B cell (primary cell): Measurements from ENCODE around the gene UQCRH. TPM values are rescaled to one million over a fixed set of nuclear protein-coding genes. Genes with fewer than 3 reads are reported as not detected.

Source experiments
- ATAC-seq: fragments of 200-7000 bp; cut with Tn5 transposase; one replicate; pipeline ENCODE4 v1.10.0; 2021; ENCODE audit warnings: low read depth, mild to moderate bottlenecking, moderate number of reproducible peaks, moderate library complexity
- CTCF ChIA-PET: fragments of 350-600 bp; sonication (Branson Sonifier 250); formaldehyde crosslinking; loops from one replicate; lab custom pipeline; 2021; ENCODE audit warnings: antibody characterized with exemption, inconsistent platforms; lab: Charles Lee
- POLR2A ChIA-PET: fragments of 350-600 bp; sonication (Branson Sonifier 250); formaldehyde crosslinking; loops from one replicate; lab custom pipeline; 2021; ENCODE audit warnings: antibody characterized with exemption; lab: Charles Lee
- DNase-seq: peaks from one replicate; pipeline ENCODE4 v3.0.0; 2013
- H2AFZ ChIP-seq: 2 replicates; pipeline ENCODE4 v1.6.1; 2012; ENCODE audit warnings: mild to moderate bottlenecking, low read depth, low read length; ENCODE audit not compliant: insufficient read depth, poor library complexity, severe bottlenecking
- H3K27ac ChIP-seq, 2 donors: 1 replicate in 1 of 2; 2 replicates in 1 of 2; pipeline ENCODE4 v1.5.1; 2012 to 2013; ENCODE audit warnings: low read length in 2 of 2, mild to moderate bottlenecking in 2 of 2, moderate library complexity in 1 of 2
- H3K27me3 ChIP-seq, 4 experiments: fragments of 200-600 bp in 1 of 4; sonication (generic) in 1 of 4; replicated peaks in 1 of 4; 1 replicate in 2 of 4; 2 replicates in 2 of 4; pipeline versions ENCODE4 v1.6.1 to v1.7.0; 2013 to 2016; ENCODE audit warnings: low read length in 3 of 4, mild to moderate bottlenecking in 2 of 4, mixed read lengths in 1 of 4, moderate library complexity in 1 of 4; ENCODE audit not compliant: insufficient read depth in 4 of 4, control insufficient read depth in 3 of 4; ENCODE audit errors: control extremely low read depth in 1 of 4
- H3K36me3 ChIP-seq, 2 experiments: replicated peaks in 1 of 2; 1 replicate in 1 of 2; 2 replicates in 1 of 2; pipeline versions ENCODE4 v1.6.1 to v1.7.1; 2013; ENCODE audit warnings: low read length in 1 of 2; ENCODE audit not compliant: insufficient read depth in 2 of 2, control insufficient read depth in 1 of 2; ENCODE audit errors: control extremely low read depth in 1 of 2, extremely low read depth in 1 of 2
- H3K4me1 ChIP-seq, 2 donors: fragments of 200-600 bp in 1 of 2; sonication (generic) in 1 of 2; 1 replicate in 1 of 2; 2 replicates in 1 of 2; pipeline versions ENCODE4 v1.5.1 to v1.6.1; 2013 to 2017; ENCODE audit warnings: low read length in 2 of 2; ENCODE audit not compliant: control insufficient read depth in 2 of 2, insufficient read depth in 2 of 2
- H3K4me2 ChIP-seq: replicated peaks from 2 replicates; pipeline ENCODE3; 2012; ENCODE audit warnings: mild to moderate bottlenecking, low read depth, low read length; ENCODE audit not compliant: poor library complexity, severe bottlenecking
- H3K4me3 ChIP-seq, 5 experiments: fragments of 200-600 bp in 1 of 5; sonication (generic) in 1 of 5; 1 replicate in 3 of 5; 2 replicates in 2 of 5; pipeline versions ENCODE4 v1.5.1 to v1.7.0; 2011 to 2016; ENCODE audit warnings: low read length in 4 of 5, mild to moderate bottlenecking in 4 of 5, low read depth in 2 of 5, control low read depth in 1 of 5, moderate library complexity in 1 of 5; ENCODE audit not compliant: insufficient read depth in 1 of 5; ENCODE audit errors: control extremely low read depth in 1 of 5, extremely low read depth in 1 of 5
- H3K79me2 ChIP-seq: fragments of 200-600 bp; sonication (generic); one replicate; pipeline ENCODE4 v1.6.0; 2016; ENCODE audit warnings: low read length; ENCODE audit not compliant: control insufficient read depth, insufficient read depth
- H3K9ac ChIP-seq: fragments of 200-600 bp; sonication (generic); 2 replicates; pipeline ENCODE4 v1.6.1; 2017; ENCODE audit warnings: mild to moderate bottlenecking, low read length, moderate library complexity
- H3K9me3 ChIP-seq, 3 donors: one replicate each; pipeline versions ENCODE4 v1.6.1 to v1.7.1; 2013; ENCODE audit warnings: low read length in 2 of 3; ENCODE audit not compliant: control insufficient read depth in 2 of 3, insufficient read depth in 1 of 3; ENCODE audit errors: control extremely low read depth in 1 of 3
- H4K20me1 ChIP-seq: 2 replicates; pipeline ENCODE4 v1.6.0; 2012; ENCODE audit warnings: mild to moderate bottlenecking, low read length; ENCODE audit not compliant: insufficient read depth, control insufficient read depth, poor library complexity, severe bottlenecking
- H3K27ac Mint-ChIP-seq: one replicate; pipeline ENCODE4 v1.8.0; 2021; ENCODE audit warnings: mixed read lengths
- H3K27me3 Mint-ChIP-seq: one replicate; pipeline ENCODE4 v1.8.0; 2021; ENCODE audit warnings: mixed read lengths
- H3K4me1 Mint-ChIP-seq: one replicate; pipeline ENCODE4 v1.8.0; 2021; ENCODE audit warnings: mixed read lengths
- H3K4me3 Mint-ChIP-seq: one replicate; pipeline ENCODE4 v1.8.0; 2021; ENCODE audit warnings: mixed read lengths
- H3K9me3 Mint-ChIP-seq: one replicate; pipeline ENCODE4 v1.8.0; 2022; ENCODE audit warnings: mixed read lengths; ENCODE audit not compliant: insufficient read depth
- EZH2 ChIP-seq: IDR thresholded peaks from 2 replicates; pipeline ENCODE4 v1.6.1; 2012; ENCODE audit warnings: borderline replicate concordance, low read depth, mild to moderate bottlenecking, moderate library complexity, low read length; ENCODE audit not compliant: insufficient read depth, poor library complexity, severe bottlenecking
- WGBS: methylation state at CpG from one replicate; pipeline ENCODE4 v1.1.5; 2013; ENCODE audit warnings: missing lambda C conversion rate; ENCODE audit not compliant: insufficient coverage; 5-methylcytosine and 5-hydroxymethylcytosine counted together
- intact Hi-C: fragments of 100-400 bp; cut with micrococcal nuclease; formaldehyde crosslinking; loops from one replicate; pipeline ENCODE4 v1.10.0; 2022
- polyA plus RNA-seq: library from polyadenylated mRNA; depleted of rRNA; stranded (reverse); fragments of >200 nt; gene quantifications from 2 replicates; pipeline ENCODE4 v1.2.3, GENCODE V29; 2012
- total RNA-seq, 2 donors: library from RNA; stranded (reverse); fragments of 120-200 nt in 1 of 2; gene quantifications; 1 replicate in 1 of 2; 2 replicates in 1 of 2; pipeline versions ENCODE4 v1.2.3 to v1.2.4, GENCODE V29; 2013 to 2022
- TF ChIP-seq, protein P1 (sequence below): fragments of 200-600 bp; IDR thresholded peaks from one replicate; pipeline ENCODE4 v1.8.0; 2022; ENCODE audit warnings: antibody characterized with exemption, mild to moderate bottlenecking

UQCRH gene
- total and polyA plus RNA-seq, 2 donors (not counting 1 experiment from before 2014, with no cell fraction given): 146 to 310 TPM

GRCh38 chr1:46343351-46343695, 39.8 kb downstream of the UQCRH start:
- no peak overlapping the region for H3K27ac Mint-ChIP-seq
- WGBS: 96% methylated on average over 4 of the region's 4 CpGs
- H3K4me1 Mint-ChIP-seq: peaks cover 36% of the 10 kb centered on the region

DNA sequence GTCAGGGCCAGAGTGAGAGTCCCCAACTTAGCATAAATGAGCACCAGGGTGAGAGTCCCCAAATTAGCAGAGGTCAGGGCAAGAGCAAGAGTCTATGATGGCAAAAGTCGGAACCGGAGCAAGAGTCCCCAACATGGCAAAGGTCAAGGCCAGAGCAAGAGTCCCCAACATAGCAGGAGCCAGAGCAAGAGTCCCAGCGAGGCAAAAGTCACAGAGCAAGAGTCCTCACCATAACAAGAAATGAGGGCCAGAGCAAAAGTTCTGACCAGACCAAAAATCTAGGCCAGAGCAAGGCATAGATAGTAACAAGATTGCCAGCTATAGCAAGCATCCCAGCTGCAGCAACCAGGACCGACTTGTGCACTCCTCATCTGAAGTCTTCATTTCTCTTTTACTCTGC, 40.2 kb downstream of the UQCRH start:
- POLR2A ChIA-PET: no interaction called here
- peaks cover 10 to 21% of the 10 kb centered on the region in 2 donors for H3K4me1 ChIP-seq
- Mint-ChIP-seq H3K9me3 (no peaks in the 10 kb centered on the region), H3K27ac (peak overlapping the region; percentile 18), H3K4me3 (no peak overlapping the region), H3K4me1 (peaks cover 36% of the 10 kb centered on the region), H3K27me3 (no peaks in the 10 kb centered on the region)
- no peak for TF ChIP-seq EZH2
- TF ChIP-seq, protein P1, sequence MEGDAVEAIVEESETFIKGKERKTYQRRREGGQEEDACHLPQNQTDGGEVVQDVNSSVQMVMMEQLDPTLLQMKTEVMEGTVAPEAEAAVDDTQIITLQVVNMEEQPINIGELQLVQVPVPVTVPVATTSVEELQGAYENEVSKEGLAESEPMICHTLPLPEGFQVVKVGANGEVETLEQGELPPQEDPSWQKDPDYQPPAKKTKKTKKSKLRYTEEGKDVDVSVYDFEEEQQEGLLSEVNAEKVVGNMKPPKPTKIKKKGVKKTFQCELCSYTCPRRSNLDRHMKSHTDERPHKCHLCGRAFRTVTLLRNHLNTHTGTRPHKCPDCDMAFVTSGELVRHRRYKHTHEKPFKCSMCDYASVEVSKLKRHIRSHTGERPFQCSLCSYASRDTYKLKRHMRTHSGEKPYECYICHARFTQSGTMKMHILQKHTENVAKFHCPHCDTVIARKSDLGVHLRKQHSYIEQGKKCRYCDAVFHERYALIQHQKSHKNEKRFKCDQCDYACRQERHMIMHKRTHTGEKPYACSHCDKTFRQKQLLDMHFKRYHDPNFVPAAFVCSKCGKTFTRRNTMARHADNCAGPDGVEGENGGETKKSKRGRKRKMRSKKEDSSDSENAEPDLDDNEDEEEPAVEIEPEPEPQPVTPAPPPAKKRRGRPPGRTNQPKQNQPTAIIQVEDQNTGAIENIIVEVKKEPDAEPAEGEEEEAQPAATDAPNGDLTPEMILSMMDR: no peak
- DNase-seq: no peak
- no peaks in the 10 kb centered on the region for H4K20me1 ChIP-seq
- CTCF ChIA-PET: interaction anchor here (1.5 to 1.7 kb wide), 3 partner anchors 10 to 120 kb away, joined by 4 to 5 read pairs (median 4); no protein-coding TSS in a partner anchor
- peak overlapping the region in 1 of 2 donors; percentile 100 for H3K27ac ChIP-seq
- no peaks in the 10 kb centered on the region for H3K79me2 ChIP-seq
- ATAC-seq: no peak
- no peak overlapping the region for H3K4me3 ChIP-seq
- no peaks in the 10 kb centered on the region for H3K27me3 ChIP-seq
- no peak overlapping the region for H3K4me2 ChIP-seq
- WGBS: 96% methylated on average over 2 of the region's 4 CpGs
- H2AFZ ChIP-seq: no peak overlapping the region
- H3K9me3 ChIP-seq: peaks cover 0 to 4% (median 0%) of the 10 kb centered on the region in 3 donors
- intact Hi-C loops: no loop called here
- H3K9ac ChIP-seq: no peak overlapping the region
- peaks cover 2 to 51% of the 10 kb centered on the region in 2 experiments for H3K36me3 ChIP-seq

More at GRCh38 chr1:46343351-46343695, 39.8 kb downstream of the UQCRH start:
- Histone ChIP-seq H3K4me2 (no peak overlapping the region), H3K4me1 (peaks cover 10 to 21% of the 10 kb centered on the region in 2 donors), H4K20me1 (no peaks in the 10 kb centered on the region), H3K36me3 (peaks cover 2 to 51% of the 10 kb centered on the region in 2 experiments), H3K79me2 (no peaks in the 10 kb centered on the region), H3K9ac (no peak overlapping the region), H2AFZ (no peak overlapping the region), H3K9me3 (peaks cover 0 to 4% (median 0%) of the 10 kb centered on the region in 3 donors), H3K4me3 (no peak overlapping the region), H3K27me3 (no peaks in the 10 kb centered on the region), H3K27ac (peak overlapping the region in 1 of 2 donors; percentile 100)
- no peak for DNase-seq
- Mint-ChIP-seq H3K9me3 (no peaks in the 10 kb centered on the region), H3K4me3 (no peak overlapping the region), H3K27me3 (no peaks in the 10 kb centered on the region)
- ATAC-seq: no peak
- ChIA-PET POLR2A (no interaction called here), CTCF (interaction anchor here (1.5 to 1.7 kb wide), 4 partner anchors 10 to 120 kb away, joined by 4 to 6 read pairs (median 4); no protein-coding TSS in a partner anchor)
- TF ChIP-seq, protein P1: no peak
- TF ChIP-seq EZH2: no peak
- intact Hi-C loops: no loop called here
